Mucosa of descending colon (tissue), 3 donors: ENCODE data around the gene DHRS1. TPM values are rescaled to one million over a fixed set of nuclear protein-coding genes. Genes with fewer than 3 reads are reported as not detected.

ENCODE experiments used
- ATAC-seq: fragments of 200-7000 bp; cut with Tn5 transposase; one replicate; pipeline ENCODE4 v1.9.1; 2020; ENCODE audit warnings: mild to moderate bottlenecking, moderate library complexity
- DNase-seq, 3 donors: peaks; one replicate each; pipeline ENCODE4 v3.0.0-alpha.2; 2020
- H3K36me3 ChIP-seq: fragments of 200-600 bp; one replicate; pipeline ENCODE4 v1.8.0; 2021; ENCODE audit warnings: low read depth, mild to moderate bottlenecking
- H3K4me1 ChIP-seq: fragments of 200-600 bp; one replicate; pipeline ENCODE4 v1.8.0; 2021; ENCODE audit warnings: low read depth, mild to moderate bottlenecking
- H3K4me3 ChIP-seq: fragments of 200-600 bp; one replicate; pipeline ENCODE4 v1.8.0; 2021; ENCODE audit warnings: mild to moderate bottlenecking
- H3K9me3 ChIP-seq: fragments of 200-600 bp; one replicate; pipeline ENCODE4 v1.8.0; 2021; ENCODE audit warnings: mild to moderate bottlenecking
- CTCF ChIP-seq: fragments of 200-600 bp; IDR thresholded peaks from one replicate; pipeline ENCODE4 v1.8.0; 2022; ENCODE audit warnings: antibody characterized with exemption, mild to moderate bottlenecking
- intact Hi-C, 2 donors: fragments of 100-400 bp; cut with DNase I in 1 of 2; cut with micrococcal nuclease in 1 of 2; formaldehyde crosslinking; loops; one replicate each; pipeline versions ENCODE4 v1.11.0 to v1.11.1; 2022; cut with DNase I, micrococcal nuclease
- total RNA-seq, 3 donors: library from RNA; stranded (reverse); fragmentation: NEBNext Ultra II Directional in 2 of 3; extraction: Animal tissue kit (Norgen Biotek cat#: 25700) in 2 of 3; gene quantifications; one replicate each; pipeline versions ENCODE4 v1.2.1 to v1.2.4, GENCODE V29; 2021 to 2023
- donor health status: DM: no; HTN: no; CAD: no; lungs with moderate emphysema.
- donor health status: DM: no; HTN: no; CAD: no.
- donor health status: DM: no; HTN: yes; CAD: no.

The DHRS1 gene
- total RNA-seq, 3 donors from 2014 or later: 30.6 to 56.9 (median 54.9) TPM

GRCh38 chr14:24310646-24311604 is 11.3 kb upstream of the DHRS1 start, which contains the start of gene LTB4R:
Gene LTB4R, plus strand, starts transcription at chr14:24311502. Its CDS starts 4,150 bp downstream, at chr14:24315652.
- intact Hi-C loops: no loop called here
- DNase-seq (peak; percentile 74 to 88 (median 88)), ATAC-seq (peak; percentile 77)
- Histone ChIP-seq H3K4me1 (peaks cover 57% of the 10 kb centered on the region), H3K36me3 (no peaks in the 10 kb centered on the region), H3K4me3 (peak within 1 kb of the TSS; percentile 11), H3K9me3 (no peaks in the 10 kb centered on the region)
- TF ChIP-seq CTCF: peak; percentile 33

- DNase-seq: peak in 2 of 3 donors; percentile 66 to 71
These were observed 10.7 kb upstream of the DHRS1 start for GRCh38 chr14:24310265-24310645.

GRCh38 chr14:24309538-24310264 is 10.1 kb upstream of the DHRS1 start, which contains the start of gene LTB4R2:
Gene LTB4R2, plus strand, starts transcription at chr14:24310140. Its CDS starts 525 bp downstream, at chr14:24310665.
- TF ChIP-seq CTCF: no peak
- intact Hi-C loops: no loop called here
- H3K4me3 ChIP-seq: peak within 1 kb of the TSS; percentile 11
- H3K4me1 ChIP-seq: peaks cover 50% of the 10 kb centered on the region
- no peaks in the 10 kb centered on the region for H3K36me3 ChIP-seq
- H3K9me3 ChIP-seq: no peaks in the 10 kb centered on the region
- DNase-seq: no peak
- ATAC-seq: no peak

More at GRCh38 chr14:24310265-24310645, 10.7 kb upstream of the DHRS1 start:
- Histone ChIP-seq H3K4me3 (no peak overlapping the region), H3K4me1 (peaks cover 50% of the 10 kb centered on the region), H3K36me3 (no peaks in the 10 kb centered on the region), H3K9me3 (no peaks in the 10 kb centered on the region)
- ATAC-seq: peak; percentile 17
- no peak for TF ChIP-seq CTCF
- intact Hi-C loops: no loop called here

GRCh38 chr14:24308342-24309124 is 9.0 kb upstream of the DHRS1 start:
- Histone ChIP-seq H3K4me1 (peaks cover 46% of the 10 kb centered on the region), H3K9me3 (no peaks in the 10 kb centered on the region), H3K4me3 (no peak overlapping the region), H3K36me3 (peaks cover 8% of the 10 kb centered on the region)
- DNase-seq (no peak), ATAC-seq (no peak)
- no peak for TF ChIP-seq CTCF
- intact Hi-C loops: no loop called here
